ENCODE data around the gene MAPK11.

- TF ChIP-seq CTCF (IDR thresholded peaks at IDR 0.05) (no peak), POLR2A (IDR thresholded peaks at IDR 0.05) (no peak), EP300 (IDR thresholded peaks at IDR 0.05) (no peak)
Observed at GRCh38 chr22:50305393-50305922, 35.3 kb upstream of the MAPK11 start.
